ENCODE data around the gene SLC25A10.

GRCh38 chr17:81740395-81740961, 28.4 kb downstream of the SLC25A10 start:
- TF ChIP-seq CTCF (IDR thresholded peaks at IDR 0.05) (no peak), POLR2A (IDR thresholded peaks at IDR 0.05) (no peak)
